ENCODE results near the gene RAB21. TPM values are rescaled to one million over a fixed set of nuclear protein-coding genes. Genes with fewer than 3 reads are reported as not detected.
A peak's percentile ranks its signal among the peaks of the same experiment; 100 is the strongest.

RAB21 gene
- total and polyA plus RNA-seq, 2 of the 13 experiments (the other 11 are each of a cell fraction or from before 2014, with no cell fraction given) = 4.4 to 50.9 TPM

- no peak for TF ChIP-seq ATF4 (CRISPR knock-in tag; IDR thresholded peaks at IDR 0.05)
- no peak for TF ChIP-seq EZH2 (conservative IDR thresholded peaks at IDR 0.05; ENCODE audit: low read depth, low read length)
- TF ChIP-seq ZNF501 (CRISPR knock-in tag; IDR thresholded peaks at IDR 0.05) = peak; percentile 82; the same call in 1 of the 2 replicates
- no peak for TF ChIP-seq ZNF615 (CRISPR knock-in tag; IDR thresholded peaks at IDR 0.05; ENCODE audit: borderline replicate concordance)
- no peak for TF ChIP-seq RARG (CRISPR knock-in tag; IDR thresholded peaks at IDR 0.05; ENCODE audit: low read depth)
- TF ChIP-seq CBX1 (IDR thresholded peaks at IDR 0.05; ENCODE audit: low read depth) = no peak
- TF ChIP-seq PAX8 (CRISPR knock-in tag; IDR thresholded peaks at IDR 0.05; ENCODE audit: borderline replicate concordance) = no peak
- no peak for TF ChIP-seq BRD4 (CRISPR knock-in tag; IDR thresholded peaks at IDR 0.05)
- TF ChIP-seq, protein P1, sequence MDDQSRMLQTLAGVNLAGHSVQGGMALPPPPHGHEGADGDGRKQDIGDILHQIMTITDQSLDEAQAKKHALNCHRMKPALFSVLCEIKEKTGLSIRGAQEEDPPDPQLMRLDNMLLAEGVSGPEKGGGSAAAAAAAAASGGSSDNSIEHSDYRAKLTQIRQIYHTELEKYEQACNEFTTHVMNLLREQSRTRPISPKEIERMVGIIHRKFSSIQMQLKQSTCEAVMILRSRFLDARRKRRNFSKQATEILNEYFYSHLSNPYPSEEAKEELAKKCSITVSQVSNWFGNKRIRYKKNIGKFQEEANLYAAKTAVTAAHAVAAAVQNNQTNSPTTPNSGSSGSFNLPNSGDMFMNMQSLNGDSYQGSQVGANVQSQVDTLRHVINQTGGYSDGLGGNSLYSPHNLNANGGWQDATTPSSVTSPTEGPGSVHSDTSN (CRISPR knock-in tag; IDR thresholded peaks at IDR 0.05; ENCODE audit: borderline replicate concordance) = no peak
- TF ChIP-seq ZNF510 (CRISPR knock-in tag; IDR thresholded peaks at IDR 0.05; ENCODE audit: low read depth) = no peak; the same call in 1 of the 2 replicates
- no peak; the same call in 1 of the 2 replicates for TF ChIP-seq ZNF784 (CRISPR knock-in tag; IDR thresholded peaks at IDR 0.05; ENCODE audit: borderline replicate concordance)
- TF ChIP-seq ZNF883 (CRISPR knock-in tag; IDR thresholded peaks at IDR 0.05; ENCODE audit: not compliant biosample characterization) = no peak
- TF ChIP-seq ZNF451 (CRISPR knock-in tag; IDR thresholded peaks at IDR 0.05) = no peak
- no peak for TF ChIP-seq KDM1A (CRISPR knock-in tag; IDR thresholded peaks at IDR 0.05)
- TF ChIP-seq THAP8 (CRISPR knock-in tag; IDR thresholded peaks at IDR 0.05; ENCODE audit: borderline replicate concordance) = no peak
- peak; percentile 31; the same call in 1 of the 2 replicates for TF ChIP-seq YEATS2 (CRISPR knock-in tag; IDR thresholded peaks at IDR 0.05; ENCODE audit: borderline replicate concordance)
- TF ChIP-seq TAF1 (CRISPR knock-in tag; IDR thresholded peaks at IDR 0.05) = 0 out of 2 replicates have a peak, but pooled peaks have one; percentile 43
- no peak for TF ChIP-seq GABPA (IDR thresholded peaks at IDR 0.05; ENCODE audit: low read depth, low read length)
- no peak for TF ChIP-seq GABPA (CRISPR knock-in tag; IDR thresholded peaks at IDR 0.05; ENCODE audit: low read depth)
- TF ChIP-seq ZNF605 (CRISPR knock-in tag; IDR thresholded peaks at IDR 0.05) = peak; percentile 81
- peak; percentile 67 for TF ChIP-seq ASH2L (IDR thresholded peaks at IDR 0.05; ENCODE audit: insufficient read length, low read depth, low read length)
- 0 out of 2 replicates have a peak, but pooled peaks have one; percentile 8 for TF ChIP-seq REPIN1 (CRISPR knock-in tag; IDR thresholded peaks at IDR 0.05; ENCODE audit: borderline replicate concordance, low read depth)
- no peak for TF ChIP-seq U2AF1 (optimal IDR thresholded peaks at IDR 0.05; ENCODE audit: low read depth, low read length)
- TF ChIP-seq HOXD1 (CRISPR knock-in tag; IDR thresholded peaks at IDR 0.05) = no peak
- TF ChIP-seq HNRNPLL (IDR thresholded peaks at IDR 0.05; ENCODE audit: low read depth, low read length, poor library complexity, severe bottlenecking) = no peak
- no peak for TF ChIP-seq SRY (CRISPR knock-in tag; IDR thresholded peaks at IDR 0.05)
- TF ChIP-seq ZNF556 (CRISPR knock-in tag; IDR thresholded peaks at IDR 0.05; ENCODE audit: borderline replicate concordance) = peak; percentile 61; the same call in 1 of the 2 replicates
Observed at GRCh38 chr12:71731439-71732356, 23.0 kb upstream of the RAB21 start (continued).

All from HepG2 (cell line).